Testis (tissue), 2 donors: ENCODE results near the gene GNB4.

Experiments used
- POLR2A ChIP-seq: fragments of 450-650 bp; IDR thresholded peaks from one replicate; pipeline ENCODE4 v1.6.1; 2017; ENCODE audit warnings: antibody characterized with exemption, mild to moderate bottlenecking, moderate library complexity
- TF ChIP-seq, protein P1 (sequence below), 3 experiments: fragments of 450-650 bp in 2 of 3; fragments of 200-600 bp in 1 of 3; sonication (generic) in 1 of 3; IDR thresholded peaks; one replicate each; pipeline ENCODE4 v1.5.1; 2016 to 2019; ENCODE audit warnings: antibody characterized with exemption in 3 of 3, mild to moderate bottlenecking in 2 of 3, moderate library complexity in 1 of 3

DNA sequence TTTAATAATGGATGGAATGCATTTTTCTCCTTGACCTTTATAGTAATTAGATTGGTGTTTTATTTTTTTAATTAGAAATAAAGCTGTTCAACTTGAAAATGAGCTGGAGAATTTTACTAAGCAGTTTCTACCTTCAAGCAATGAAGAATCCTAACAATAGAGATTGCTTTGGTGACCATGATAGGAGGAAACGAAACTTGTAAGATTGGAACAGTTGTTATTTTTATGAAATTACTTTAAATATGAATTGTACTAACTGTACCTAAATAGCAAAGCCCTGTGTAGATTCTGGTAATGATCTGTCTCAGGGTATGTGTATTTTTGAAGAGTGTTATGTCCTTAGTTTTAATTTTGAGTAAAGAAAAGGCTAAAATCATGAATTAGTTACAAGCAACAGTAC is 59.4 kb downstream of the GNB4 start:
- TF ChIP-seq, protein P1, sequence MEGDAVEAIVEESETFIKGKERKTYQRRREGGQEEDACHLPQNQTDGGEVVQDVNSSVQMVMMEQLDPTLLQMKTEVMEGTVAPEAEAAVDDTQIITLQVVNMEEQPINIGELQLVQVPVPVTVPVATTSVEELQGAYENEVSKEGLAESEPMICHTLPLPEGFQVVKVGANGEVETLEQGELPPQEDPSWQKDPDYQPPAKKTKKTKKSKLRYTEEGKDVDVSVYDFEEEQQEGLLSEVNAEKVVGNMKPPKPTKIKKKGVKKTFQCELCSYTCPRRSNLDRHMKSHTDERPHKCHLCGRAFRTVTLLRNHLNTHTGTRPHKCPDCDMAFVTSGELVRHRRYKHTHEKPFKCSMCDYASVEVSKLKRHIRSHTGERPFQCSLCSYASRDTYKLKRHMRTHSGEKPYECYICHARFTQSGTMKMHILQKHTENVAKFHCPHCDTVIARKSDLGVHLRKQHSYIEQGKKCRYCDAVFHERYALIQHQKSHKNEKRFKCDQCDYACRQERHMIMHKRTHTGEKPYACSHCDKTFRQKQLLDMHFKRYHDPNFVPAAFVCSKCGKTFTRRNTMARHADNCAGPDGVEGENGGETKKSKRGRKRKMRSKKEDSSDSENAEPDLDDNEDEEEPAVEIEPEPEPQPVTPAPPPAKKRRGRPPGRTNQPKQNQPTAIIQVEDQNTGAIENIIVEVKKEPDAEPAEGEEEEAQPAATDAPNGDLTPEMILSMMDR (IDR thresholded peaks at IDR 0.05) = no peak
- no peak for TF ChIP-seq POLR2A
